Fibroblast of lung (primary cell): ENCODE measurements around the gene ATP6V0E2.

Experiments used
- CTCF ChIP-seq, 2 donors: IDR thresholded peaks in 1 of 2; conservative IDR thresholded peaks in 1 of 2; 1 replicate in 1 of 2; 2 replicates in 1 of 2; pipeline ENCODE4 v1.5.1; 2011 to 2012; ENCODE audit warnings: low read length in 2 of 2, control low read depth in 1 of 2, inconsistent platforms in 1 of 2, low read depth in 1 of 2, mild to moderate bottlenecking in 1 of 2
- EZH2 ChIP-seq: IDR thresholded peaks from 2 replicates; pipeline ENCODE4 v1.5.1; 2012; ENCODE audit warnings: low read length, control low read depth, mild to moderate bottlenecking; ENCODE audit errors: missing control alignments

- TF ChIP-seq CTCF (conservative IDR thresholded peaks at IDR 0.05 in 1 of 2, IDR thresholded peaks at IDR 0.05 in 1 of 2; ENCODE audit: low read depth in 1 of 2, low read length in 2 of 2) (no peak), EZH2 (no peak)
These were observed 7.8 kb downstream of the ATP6V0E2 start for GRCh38 chr7:149881328-149882247.
